Measurements from ENCODE around the gene LRP3.

- TF ChIP-seq CTCF (IDR thresholded peaks at IDR 0.05) (no peak), POLR2A (IDR thresholded peaks at IDR 0.05) (no peak)
These were observed 45.3 kb downstream of the LRP3 start for GRCh38 chr19:33239223-33239975.
